Measurements from ENCODE around the gene ATP6V0A4.
"Not testable (repeated sequence)": the region's sequence is repeated elsewhere in the genome, so short reads cannot be mapped to it uniquely, and the experiment has no call there.

Gene ATP6V0A4

GRCh38 chr7:138750901-138751464, 47.0 kb downstream of the ATP6V0A4 start:
- no peak for DNase-seq (ENCODE audit: low spot score)

- no peak for DNase-seq (ENCODE audit: low spot score)
Measured at GRCh38 chr7:138750473-138750872, 47.5 kb downstream of the ATP6V0A4 start.

- DNase-seq (ENCODE audit: low spot score), result no peak
Measured at GRCh38 chr7:138749960-138750359, 48.0 kb downstream of the ATP6V0A4 start.

- no peak for DNase-seq (ENCODE audit: low spot score)
Measured at GRCh38 chr7:138748666-138749065, 49.3 kb downstream of the ATP6V0A4 start.

- DNase-seq (ENCODE audit: low spot score), result no peak
Measured at GRCh38 chr7:138746073-138746472, 51.9 kb downstream of the ATP6V0A4 start.

- no peak for DNase-seq (ENCODE audit: low spot score)
Measured at GRCh38 chr7:138745189-138745588, 52.8 kb downstream of the ATP6V0A4 start.

- DNase-seq (ENCODE audit: low spot score), result no peak
Measured at GRCh38 chr7:138741453-138741735, 56.6 kb downstream of the ATP6V0A4 start.

GRCh38 chr7:138739859-138740258, 58.1 kb downstream of the ATP6V0A4 start:
- DNase-seq (ENCODE audit: low spot score), result no peak

GRCh38 chr7:138738551-138739335, 59.3 kb downstream of the ATP6V0A4 start:
- peak; percentile 73 for DNase-seq (ENCODE audit: low spot score)

GRCh38 chr7:138738114-138738513, 59.9 kb downstream of the ATP6V0A4 start:
- no peak for DNase-seq (ENCODE audit: low spot score)

- no peak for DNase-seq (ENCODE audit: low spot score)
Measured at GRCh38 chr7:138735399-138735798, 62.6 kb downstream of the ATP6V0A4 start.

- DNase-seq (ENCODE audit: low spot score), result not testable (repeated sequence)
Measured at GRCh38 chr7:138731733-138732132, 66.3 kb downstream of the ATP6V0A4 start.

GRCh38 chr7:138729444-138729843, 68.6 kb downstream of the ATP6V0A4 start:
- no peak for DNase-seq (ENCODE audit: low spot score)

- no peak for DNase-seq (ENCODE audit: low spot score)
Measured at GRCh38 chr7:138727336-138728099, 70.5 kb downstream of the ATP6V0A4 start.

GRCh38 chr7:138726288-138726687, 71.7 kb downstream of the ATP6V0A4 start:
- no peak for DNase-seq (ENCODE audit: low spot score)

GRCh38 chr7:138720286-138720685, 77.7 kb downstream of the ATP6V0A4 start:
- DNase-seq (ENCODE audit: low spot score), result no peak

- DNase-seq (ENCODE audit: low spot score), result no peak
Measured at GRCh38 chr7:138716889-138717288, 81.1 kb downstream of the ATP6V0A4 start.

GRCh38 chr7:138713191-138713590, 84.8 kb downstream of the ATP6V0A4 start:
- no peak for DNase-seq (ENCODE audit: low spot score)

- no peak for DNase-seq (ENCODE audit: low spot score)
Measured at GRCh38 chr7:138712652-138713051, 85.3 kb downstream of the ATP6V0A4 start.

- DNase-seq (ENCODE audit: low spot score), result no peak
Measured at GRCh38 chr7:138710536-138711385, 87.2 kb downstream of the ATP6V0A4 start.

- no peak for DNase-seq (ENCODE audit: low spot score)
Measured at GRCh38 chr7:138705167-138705566, 92.8 kb downstream of the ATP6V0A4 start.

GRCh38 chr7:138701537-138701923, 96.5 kb downstream of the ATP6V0A4 start:
- DNase-seq (ENCODE audit: low spot score), result no peak
